Caco-2 (cell line): Measurements from ENCODE around the gene KCNT2. TPM values are rescaled to one million over a fixed set of nuclear protein-coding genes. Genes with fewer than 3 reads are reported as not detected.

Source experiments
- BruUV-seq: library from RNA; stranded (reverse); fragments of 400-500 nt; replicated peaks from 2 replicates; lab custom pipeline; 2021; lab: Mats Ljungman, UMichigan
- CTCF ChIA-PET: fragments of 300-600 bp; sonication (Branson Sonifier 250); formaldehyde crosslinking; loops from one replicate; lab custom pipeline; 2022; ENCODE audit warnings: antibody characterized with exemption; lab: Charles Lee
- POLR2A ChIA-PET: fragments of 300-600 bp; sonication (Branson Sonifier 250); formaldehyde crosslinking; loops from one replicate; lab custom pipeline; 2022; ENCODE audit warnings: antibody characterized with exemption; lab: Charles Lee
- DNase-seq, 2 experiments: peaks; one replicate each; pipeline versions ENCODE4 v3.0.0 to v3.0.0-alpha.2; 2020 to 2022
- H3K27me3 ChIP-seq: replicated peaks from 2 replicates; pipeline ENCODE4 v1.6.0; 2011; ENCODE audit warnings: low read length; ENCODE audit not compliant: control insufficient read depth, insufficient read depth
- H3K36me3 ChIP-seq: 2 replicates; pipeline ENCODE4 v1.5.1; 2011; ENCODE audit warnings: low read length; ENCODE audit not compliant: control insufficient read depth, insufficient read depth
- H3K4me1 ChIP-seq: fragments of 250-450 bp; sonication (Bioruptor Pico); 2 replicates; pipeline ENCODE4 v1.5.1; 2020; ENCODE audit warnings: mild to moderate bottlenecking
- H3K4me3 ChIP-seq: 2 replicates; pipeline ENCODE4 v1.5.1; 2011; ENCODE audit warnings: low read depth, mild to moderate bottlenecking, control low read depth, low read length
- H3K9me3 ChIP-seq: fragments of 250-450 bp; sonication (Bioruptor Pico); 2 replicates; pipeline ENCODE4 v1.5.1; 2020; ENCODE audit warnings: mild to moderate bottlenecking, moderate library complexity
- H3K27ac Mint-ChIP-seq: one replicate; pipeline ENCODE4 v1.8.0; 2022; ENCODE audit warnings: mixed read lengths; ENCODE audit not compliant: unreplicated experiment
- H3K27me3 Mint-ChIP-seq: one replicate; pipeline ENCODE4 v1.8.0; 2022; ENCODE audit warnings: mixed read lengths; ENCODE audit not compliant: insufficient read depth, unreplicated experiment
- H3K36me3 Mint-ChIP-seq: one replicate; pipeline ENCODE4 v1.8.0; 2022; ENCODE audit warnings: mild to moderate bottlenecking, mixed read lengths; ENCODE audit not compliant: insufficient read depth, unreplicated experiment
- H3K4me1 Mint-ChIP-seq: one replicate; pipeline ENCODE4 v1.8.0; 2022; ENCODE audit warnings: low read depth, mixed read lengths; ENCODE audit not compliant: unreplicated experiment
- H3K4me3 Mint-ChIP-seq: one replicate; pipeline ENCODE4 v1.8.0; 2022; ENCODE audit warnings: mild to moderate bottlenecking, moderate library complexity, mixed read lengths; ENCODE audit not compliant: unreplicated experiment
- H3K9me3 Mint-ChIP-seq: one replicate; pipeline ENCODE4 v1.8.0; 2022; ENCODE audit warnings: mixed read lengths; ENCODE audit not compliant: unreplicated experiment
- CTCF ChIP-seq, 2 experiments: fragments of 200-600 bp in 1 of 2; IDR thresholded peaks; 1 replicate in 1 of 2; 2 replicates in 1 of 2; pipeline versions ENCODE4 v1.5.1 to v1.8.0; 2011 to 2022; ENCODE audit warnings: antibody characterized with exemption in 1 of 2, control low read depth in 1 of 2, inconsistent platforms in 1 of 2, low read depth in 1 of 2, low read length in 1 of 2, mild to moderate bottlenecking in 1 of 2, moderate library complexity in 1 of 2; ENCODE audit not compliant: insufficient read depth in 1 of 2, severe bottlenecking in 1 of 2, unreplicated experiment in 1 of 2
- intact Hi-C: fragments of 100-400 bp; cut with micrococcal nuclease; formaldehyde crosslinking; loops from one replicate; pipeline ENCODE4 v1.10.0; 2022; ENCODE audit not compliant: unreplicated experiment
- total RNA-seq: library from RNA; stranded (reverse); gene quantifications from 2 replicates; pipeline ENCODE4 v1.2.3, GENCODE V29; 2022

KCNT2 gene
- total RNA-seq, 1 experiment from 2014 or later: not detected

GRCh38 chr1:196442366-196442765 is 165.9 kb downstream of the KCNT2 start:
- Histone ChIP-seq H3K36me3 (no peaks in the 10 kb centered on the region), H3K4me1 (peaks cover 4% of the 10 kb centered on the region; the same call in 1 of the 2 replicates), H3K9me3 (no peaks in the 10 kb centered on the region), H3K4me3 (no peak overlapping the region), H3K27me3 (no peaks in the 10 kb centered on the region)
- H3K27ac Mint-ChIP-seq: no peak overlapping the region
- no peaks in the 10 kb centered on the region for H3K27me3 Mint-ChIP-seq
- no peak for TF ChIP-seq CTCF (IDR thresholded peaks at IDR 0.05; ENCODE audit: insufficient read depth in 1 of 2, low read depth in 1 of 2, low read length in 1 of 2, severe bottlenecking in 1 of 2, unreplicated experiment in 1 of 2)
- H3K9me3 Mint-ChIP-seq: no peaks in the 10 kb centered on the region
- no peaks in the 10 kb centered on the region for H3K4me1 Mint-ChIP-seq
- BruUV-seq: no TSS peak
- intact Hi-C loops: no loop called here
- H3K4me3 Mint-ChIP-seq: no peak overlapping the region
- H3K36me3 Mint-ChIP-seq: no peaks in the 10 kb centered on the region
- DNase-seq: no peak
- POLR2A ChIA-PET: no interaction called here
- CTCF ChIA-PET: no interaction called here

DNA sequence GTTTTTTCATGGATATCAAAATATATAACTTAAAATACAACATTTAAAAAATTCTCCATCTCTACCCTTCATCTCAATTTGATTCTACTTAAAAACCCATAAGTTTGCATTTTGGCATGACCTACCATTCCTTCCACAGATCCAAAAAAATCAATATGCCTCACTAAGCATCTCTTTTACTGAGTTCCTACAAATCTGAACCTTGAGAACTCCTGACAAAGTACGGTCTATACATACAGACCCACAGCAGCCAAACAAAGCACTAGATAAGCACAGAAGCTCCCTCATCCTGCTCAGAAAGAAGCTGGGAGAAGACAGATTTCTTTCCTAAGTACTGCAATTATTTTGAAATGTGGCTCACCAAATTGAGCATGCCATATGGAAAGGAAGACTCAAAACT is 167.5 kb downstream of the KCNT2 start:
- Histone ChIP-seq H3K4me1 (peaks cover 4% of the 10 kb centered on the region; the same call in 1 of the 2 replicates), H3K27me3 (no peaks in the 10 kb centered on the region), H3K36me3 (no peaks in the 10 kb centered on the region), H3K9me3 (no peaks in the 10 kb centered on the region), H3K4me3 (no peak overlapping the region)
- no peak for DNase-seq
- H3K27ac Mint-ChIP-seq: no peak overlapping the region
- no peak for TF ChIP-seq CTCF (IDR thresholded peaks at IDR 0.05; ENCODE audit: insufficient read depth in 1 of 2, low read depth in 1 of 2, low read length in 1 of 2, severe bottlenecking in 1 of 2, unreplicated experiment in 1 of 2)
- no peaks in the 10 kb centered on the region for H3K36me3 Mint-ChIP-seq
- no peaks in the 10 kb centered on the region for H3K9me3 Mint-ChIP-seq
- H3K27me3 Mint-ChIP-seq: no peaks in the 10 kb centered on the region
- no peak overlapping the region for H3K4me3 Mint-ChIP-seq
- H3K4me1 Mint-ChIP-seq: no peaks in the 10 kb centered on the region
- ChIA-PET POLR2A (no interaction called here), CTCF (no interaction called here)
- no TSS peak for BruUV-seq
- intact Hi-C loops: no loop called here

DNA sequence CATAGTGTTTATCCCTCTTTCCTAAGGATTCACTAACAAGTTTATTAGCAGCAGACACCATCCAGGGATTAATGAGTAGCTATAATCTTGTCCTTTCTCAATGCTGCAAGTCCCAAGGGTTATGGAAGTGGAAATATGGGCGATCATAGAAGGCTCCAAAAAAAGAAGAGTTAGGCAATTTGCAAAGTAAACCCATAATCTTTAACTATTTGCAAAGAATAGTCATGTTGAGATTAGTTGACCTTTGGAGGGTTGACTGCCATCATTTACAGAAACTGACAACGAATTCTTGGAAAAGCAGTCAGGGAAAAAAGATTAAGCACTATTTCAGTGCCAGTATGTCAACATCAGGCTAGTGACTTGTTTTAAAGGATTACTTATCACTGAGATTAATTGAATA is 169.9 kb downstream of the KCNT2 start:
- CTCF ChIA-PET: no interaction called here
- no peak overlapping the region for H3K27ac Mint-ChIP-seq
- peak in 1 of 2 experiments; percentile 2 for DNase-seq
- Histone ChIP-seq H3K27me3 (no peaks in the 10 kb centered on the region), H3K4me3 (no peak overlapping the region), H3K36me3 (no peaks in the 10 kb centered on the region), H3K9me3 (no peaks in the 10 kb centered on the region), H3K4me1 (peaks cover 4% of the 10 kb centered on the region; the same call in 1 of the 2 replicates)
- TF ChIP-seq CTCF (IDR thresholded peaks at IDR 0.05; ENCODE audit: insufficient read depth in 1 of 2, low read depth in 1 of 2, low read length in 1 of 2, severe bottlenecking in 1 of 2, unreplicated experiment in 1 of 2): no peak
- no TSS peak for BruUV-seq
- no peaks in the 10 kb centered on the region for H3K9me3 Mint-ChIP-seq
- H3K36me3 Mint-ChIP-seq: no peaks in the 10 kb centered on the region
- H3K4me1 Mint-ChIP-seq: no peaks in the 10 kb centered on the region
- intact Hi-C loops: no loop called here
- POLR2A ChIA-PET: no interaction called here
- no peaks in the 10 kb centered on the region for H3K27me3 Mint-ChIP-seq
- no peak overlapping the region for H3K4me3 Mint-ChIP-seq
